LNCaP clone FGC (cell line): Measurements from ENCODE around the gene SNX9.
A peak's percentile ranks its signal among the peaks of the same experiment; 100 is the strongest.

Source experiments
- DNase-seq: peaks from one replicate; pipeline ENCODE4 v3.0.0-alpha.2; 2011; ENCODE audit warnings: low read depth
- H3K4me3 ChIP-seq: 2 replicates; pipeline ENCODE4 v1.5.1; 2011; ENCODE audit warnings: mild to moderate bottlenecking, low read depth, low read length, control low read depth
- TF ChIP-seq, protein P1 (sequence below): IDR thresholded peaks from 2 replicates; pipeline ENCODE4 v1.5.1; 2012; ENCODE audit warnings: mild to moderate bottlenecking; ENCODE audit not compliant: control insufficient read depth, insufficient read depth; ENCODE audit errors: extremely low read depth

The SNX9 gene

DNA sequence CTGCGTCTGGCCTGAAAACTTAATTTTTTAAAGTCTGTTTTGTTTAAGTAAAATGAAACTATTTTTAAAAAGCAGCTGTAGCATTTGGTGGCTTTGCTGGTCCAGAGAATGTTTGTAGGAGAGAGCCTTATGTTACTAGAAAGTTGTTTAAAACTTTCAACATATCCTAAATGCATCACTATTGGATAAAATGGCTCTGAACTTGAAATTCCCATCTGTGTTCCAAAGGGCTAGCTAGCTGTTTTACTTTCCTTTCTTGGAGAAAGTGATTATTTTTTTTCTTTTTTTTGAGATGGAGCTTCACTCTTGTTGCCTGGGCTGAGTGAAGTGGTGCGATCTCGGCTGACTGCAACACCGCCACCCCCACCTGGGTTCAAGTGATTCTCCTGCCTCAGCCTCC lies 161.1 kb downstream of the SNX9 start:
- DNase-seq, result no peak
- no peak overlapping the region for H3K4me3 ChIP-seq
- TF ChIP-seq, protein P1, sequence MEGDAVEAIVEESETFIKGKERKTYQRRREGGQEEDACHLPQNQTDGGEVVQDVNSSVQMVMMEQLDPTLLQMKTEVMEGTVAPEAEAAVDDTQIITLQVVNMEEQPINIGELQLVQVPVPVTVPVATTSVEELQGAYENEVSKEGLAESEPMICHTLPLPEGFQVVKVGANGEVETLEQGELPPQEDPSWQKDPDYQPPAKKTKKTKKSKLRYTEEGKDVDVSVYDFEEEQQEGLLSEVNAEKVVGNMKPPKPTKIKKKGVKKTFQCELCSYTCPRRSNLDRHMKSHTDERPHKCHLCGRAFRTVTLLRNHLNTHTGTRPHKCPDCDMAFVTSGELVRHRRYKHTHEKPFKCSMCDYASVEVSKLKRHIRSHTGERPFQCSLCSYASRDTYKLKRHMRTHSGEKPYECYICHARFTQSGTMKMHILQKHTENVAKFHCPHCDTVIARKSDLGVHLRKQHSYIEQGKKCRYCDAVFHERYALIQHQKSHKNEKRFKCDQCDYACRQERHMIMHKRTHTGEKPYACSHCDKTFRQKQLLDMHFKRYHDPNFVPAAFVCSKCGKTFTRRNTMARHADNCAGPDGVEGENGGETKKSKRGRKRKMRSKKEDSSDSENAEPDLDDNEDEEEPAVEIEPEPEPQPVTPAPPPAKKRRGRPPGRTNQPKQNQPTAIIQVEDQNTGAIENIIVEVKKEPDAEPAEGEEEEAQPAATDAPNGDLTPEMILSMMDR, result no peak

DNA sequence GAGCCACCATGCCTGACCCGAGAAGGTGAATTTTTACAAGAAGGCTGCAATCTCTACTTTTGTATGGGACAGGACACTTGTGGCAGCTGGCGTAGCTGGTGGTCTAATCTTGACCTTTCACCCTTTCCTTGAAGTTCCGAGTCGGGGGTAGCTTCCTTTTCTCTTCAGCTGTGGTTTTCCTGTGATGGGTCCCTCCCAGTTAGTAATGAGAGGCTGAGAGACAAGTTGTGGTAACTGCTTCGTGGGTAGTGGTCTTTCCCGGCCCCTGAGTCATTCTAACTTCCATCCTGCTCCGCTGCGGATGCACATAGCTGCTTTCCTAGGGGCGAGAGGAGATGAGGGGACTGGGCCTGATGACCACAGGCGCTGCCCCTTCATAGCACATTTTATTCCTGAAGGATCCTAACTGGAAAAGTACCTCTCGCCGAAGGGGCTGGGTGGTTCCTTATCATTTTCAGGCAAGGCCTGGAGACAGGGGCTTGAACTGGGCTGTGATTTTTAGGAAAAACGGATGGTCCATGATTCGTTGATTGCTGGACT lies 161.7 kb downstream of the SNX9 start:
- no peak overlapping the region for H3K4me3 ChIP-seq
- TF ChIP-seq, protein P1, result no peak

DNA sequence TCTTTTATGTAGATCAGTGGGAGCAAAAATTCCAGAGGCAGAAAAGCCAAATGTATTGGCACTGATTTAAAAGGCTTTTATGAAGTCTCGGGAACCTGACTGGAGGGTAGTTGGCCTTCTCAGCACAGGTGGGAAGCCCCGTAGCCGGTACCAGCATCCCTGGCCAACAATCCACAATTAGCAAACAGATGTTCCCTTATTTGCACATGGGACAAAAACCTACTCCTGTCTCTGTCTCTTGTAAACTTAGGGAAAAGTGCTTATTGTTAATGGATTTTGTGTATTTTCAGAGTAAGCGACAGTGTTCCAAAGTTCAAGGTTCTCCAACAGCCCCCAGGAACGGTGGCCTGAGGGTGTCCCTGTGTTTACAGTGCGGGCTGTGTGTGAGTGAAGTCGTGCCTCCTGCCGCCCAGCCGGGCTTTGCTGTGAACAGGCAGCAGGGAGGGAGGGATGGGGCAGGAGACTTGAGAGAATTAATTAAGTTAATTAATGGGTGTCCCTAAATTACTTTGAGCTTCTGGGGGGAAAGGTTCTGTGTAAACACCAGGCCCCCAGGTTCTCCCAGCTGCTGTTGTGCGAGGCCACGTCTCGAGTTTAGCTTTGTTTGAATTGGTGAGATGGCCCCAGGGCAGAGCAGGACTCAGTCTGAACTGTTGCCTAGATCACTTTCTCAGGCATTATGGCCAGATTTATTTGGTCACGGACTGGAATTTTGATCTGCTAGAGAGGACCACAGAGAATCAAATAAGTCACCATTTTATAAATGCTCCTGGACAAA lies 162.5 kb downstream of the SNX9 start:
- no peak for DNase-seq
- TF ChIP-seq, protein P1, result no peak
- H3K4me3 ChIP-seq, result peak overlapping the region; percentile 28

More for the DNA sequence above, 161.7 kb downstream of the SNX9 start:
- no peak for DNase-seq

DNA sequence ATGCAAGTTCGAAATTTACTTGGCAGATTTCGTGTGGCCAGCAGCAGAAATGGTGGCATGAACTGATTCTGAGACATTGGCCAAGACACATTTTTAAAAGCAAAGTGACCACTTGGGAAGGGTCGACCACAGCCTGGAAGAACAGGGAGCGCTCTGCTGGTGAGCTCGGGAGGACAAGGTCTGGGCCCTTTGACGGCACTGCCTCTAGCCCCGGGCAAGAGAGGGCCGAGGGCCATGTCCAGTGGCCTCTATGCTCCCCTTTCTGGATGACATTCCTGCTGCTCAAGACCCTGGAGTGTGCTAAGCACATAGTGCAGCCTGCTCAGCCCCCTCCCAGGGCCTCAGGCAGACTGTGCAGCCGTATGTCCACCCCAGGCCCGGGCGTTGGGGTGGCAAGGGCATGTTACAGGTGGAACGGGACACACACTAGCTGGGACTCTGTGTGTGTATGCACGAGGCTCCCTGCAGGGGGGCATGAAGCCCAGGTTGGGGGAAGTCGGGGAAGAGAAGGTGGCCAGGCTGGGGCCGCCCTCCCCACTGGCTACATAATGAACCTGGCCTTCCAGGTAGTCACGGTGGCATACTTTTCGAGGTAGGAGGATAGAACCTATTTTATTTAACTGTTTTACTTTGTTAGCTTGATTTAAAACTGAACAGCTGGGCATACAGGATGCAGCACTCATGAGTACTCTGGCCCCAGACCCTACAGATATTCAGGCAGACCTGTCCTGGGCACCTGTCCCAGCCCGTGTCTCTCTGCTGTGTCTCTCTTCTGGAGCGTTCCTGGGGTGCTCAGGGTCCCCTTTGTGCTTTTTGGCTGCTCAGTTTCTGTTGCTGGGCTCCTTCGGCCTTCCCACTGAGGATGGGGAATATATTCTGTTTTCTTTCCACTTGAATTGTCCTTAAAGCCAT lies 165.0 kb downstream of the SNX9 start:
- no peak overlapping the region for H3K4me3 ChIP-seq
- TF ChIP-seq, protein P1, result no peak
- DNase-seq, result no peak

DNA sequence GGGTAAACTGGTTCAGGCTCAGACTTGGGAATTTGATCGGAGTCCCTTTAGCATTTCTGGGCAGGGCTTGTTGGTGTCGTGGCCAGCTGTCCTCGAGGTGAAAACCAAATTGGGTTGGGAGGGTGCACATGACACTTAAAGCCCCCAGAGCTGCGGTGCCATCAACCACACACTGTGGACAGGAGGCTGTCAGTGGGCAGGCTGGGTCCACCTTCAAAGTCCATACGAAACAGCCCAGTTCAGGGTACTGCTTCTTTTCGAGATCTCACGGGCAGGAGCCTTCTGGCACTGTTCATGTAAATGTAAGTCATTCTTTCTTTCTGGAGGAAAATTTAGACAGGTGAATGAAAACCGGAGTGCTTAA lies 165.6 kb downstream of the SNX9 start:
- no peak for DNase-seq

DNA sequence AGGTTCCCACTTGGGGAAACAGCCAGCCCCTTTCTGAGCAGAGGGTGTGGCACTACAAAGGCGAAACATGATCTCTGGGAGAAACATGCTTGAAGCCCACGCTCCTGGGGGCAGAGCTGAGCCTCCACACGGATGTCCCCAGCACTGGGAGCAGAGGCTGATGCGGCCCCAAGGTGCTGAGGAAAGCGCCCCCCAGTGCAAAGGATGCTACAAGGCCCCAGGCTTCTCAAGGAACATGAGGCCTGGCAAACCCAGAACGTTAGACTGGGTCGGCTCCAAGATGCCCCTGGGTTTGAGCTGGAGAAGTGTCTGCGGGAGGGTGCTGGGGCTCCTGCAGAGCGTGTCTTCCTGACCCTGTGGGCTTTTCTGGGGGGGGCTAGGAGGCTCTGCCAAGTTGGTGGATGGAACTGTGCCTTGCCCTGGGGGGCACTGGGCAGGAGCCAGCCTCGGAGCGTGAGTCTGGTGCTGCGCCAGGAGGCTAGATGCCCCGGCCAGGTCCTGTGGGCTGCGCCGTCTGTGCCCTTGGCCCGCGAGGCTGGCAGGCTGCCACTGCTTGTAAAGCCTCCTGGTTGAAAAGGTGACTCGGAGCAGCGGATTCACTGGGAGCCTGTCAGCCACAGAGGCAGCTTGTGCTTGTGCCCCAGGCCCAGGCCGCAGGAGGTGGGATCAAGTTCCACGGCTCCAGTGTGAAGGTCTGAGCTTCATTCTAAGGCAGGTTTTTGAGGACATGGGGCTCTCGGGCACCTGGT lies 166.7 kb downstream of the SNX9 start:
- H3K4me3 ChIP-seq, result no peak overlapping the region
- no peak for DNase-seq
- TF ChIP-seq, protein P1, result no peak

More for the DNA sequence above, 165.6 kb downstream of the SNX9 start:
- no peak overlapping the region for H3K4me3 ChIP-seq
- TF ChIP-seq, protein P1, result no peak
